ENCODE results near the gene IFI35.
"Not testable (repeated sequence)": the region's sequence is repeated elsewhere in the genome, so short reads cannot be mapped to it uniquely, and the experiment has no call there.

Gene IFI35

DNA sequence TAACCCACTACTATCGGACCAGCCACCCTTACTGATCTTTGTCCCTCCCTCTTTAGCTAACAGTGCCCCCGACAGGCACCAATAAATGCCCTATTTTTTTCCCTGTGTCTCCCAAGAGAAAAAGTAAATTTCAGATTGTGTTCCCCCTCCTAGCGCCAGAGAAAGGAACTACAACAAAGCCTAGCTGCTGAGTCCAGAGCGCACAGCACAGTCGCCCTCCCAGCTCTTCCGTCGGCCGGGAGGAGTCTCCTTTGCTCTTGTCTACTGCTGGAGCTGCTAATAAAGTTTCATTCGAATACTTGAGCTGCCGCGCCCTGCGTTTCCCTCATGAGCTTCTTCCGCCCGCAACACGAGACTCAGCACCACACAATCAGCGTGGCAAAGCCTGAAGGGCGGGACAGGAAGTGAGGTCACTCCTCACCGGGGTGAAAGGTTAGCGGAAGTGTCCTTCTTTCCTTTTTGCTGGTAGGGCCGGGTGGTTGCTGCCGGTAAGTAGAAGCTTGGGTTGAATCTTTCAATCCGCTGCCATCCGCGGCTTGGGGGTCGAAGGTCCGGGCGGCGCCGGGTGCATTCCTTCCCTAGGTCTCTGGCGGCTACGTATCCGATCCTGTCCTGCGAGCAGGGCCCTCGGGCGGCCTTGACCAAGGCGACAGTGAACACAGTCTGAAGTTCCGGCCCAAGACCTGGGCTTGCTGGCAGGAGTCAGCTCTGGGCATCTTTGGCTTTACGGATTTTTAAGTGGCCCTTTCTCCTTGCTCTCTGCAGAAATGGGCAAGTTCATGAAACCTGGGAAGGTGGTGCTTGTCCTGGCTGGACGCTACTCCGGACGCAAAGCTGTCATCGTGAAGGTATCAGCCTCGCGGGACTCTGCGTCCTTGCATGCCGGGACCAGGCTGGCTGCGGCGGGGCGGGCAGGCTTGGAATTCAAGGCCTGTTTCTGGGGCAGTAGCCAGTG lies 8.3 kb upstream of the IFI35 start, which contains the start of gene RPL27:
RPL27 (plus strand) TSS at position 436 of the 955 bp plus-strand sequence; CDS start at position 768, 332 bp downstream.
- peak; percentile 99 for DNase-seq

DNA sequence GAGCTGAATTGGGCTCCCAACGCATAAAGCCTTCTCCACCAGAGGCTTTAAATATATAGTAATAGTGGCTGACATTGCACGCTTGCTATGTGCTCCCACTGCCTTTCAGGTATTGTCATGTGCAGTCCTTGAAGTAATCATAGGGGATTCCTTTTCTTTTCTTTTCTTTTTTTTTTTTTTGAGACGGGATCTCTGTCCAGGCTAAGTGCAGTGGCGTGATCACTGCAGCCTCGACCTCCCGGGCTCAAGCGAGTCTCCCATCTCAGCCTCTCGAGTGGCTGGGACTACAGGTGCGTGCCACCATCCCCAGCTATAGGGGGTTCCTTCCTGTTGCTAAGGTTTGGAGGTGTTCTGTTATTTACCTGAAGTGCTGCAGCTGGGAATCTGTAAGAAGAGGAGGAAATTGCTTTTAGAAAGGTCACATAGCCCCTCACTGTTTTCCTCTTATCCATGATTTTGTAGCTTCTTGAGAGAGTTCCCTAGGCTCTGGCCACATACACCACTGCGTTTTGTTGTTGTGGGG lies 7.5 kb upstream of the IFI35 start:
- DNase-seq, result no peak

DNA sequence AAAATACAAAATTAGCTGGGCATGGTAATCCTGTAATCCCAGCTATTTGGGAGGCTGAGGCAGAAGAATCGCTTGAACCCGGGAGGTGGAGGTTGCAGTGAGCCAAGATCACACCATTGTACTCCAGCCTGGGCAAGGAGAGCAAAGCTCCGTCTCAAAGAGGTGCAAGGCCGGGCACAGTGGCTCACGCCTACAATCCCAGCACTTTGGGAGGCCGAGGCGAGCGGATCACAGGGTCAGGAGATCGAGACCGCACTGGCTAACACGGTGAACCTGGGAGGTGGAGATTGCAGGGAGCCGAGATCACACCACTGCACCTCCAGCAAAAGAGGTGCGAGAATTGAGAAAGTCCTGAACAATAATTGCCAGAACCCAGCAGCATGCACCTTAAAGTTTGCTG lies 5.7 kb upstream of the IFI35 start:
- DNase-seq, result not testable (repeated sequence)

DNA sequence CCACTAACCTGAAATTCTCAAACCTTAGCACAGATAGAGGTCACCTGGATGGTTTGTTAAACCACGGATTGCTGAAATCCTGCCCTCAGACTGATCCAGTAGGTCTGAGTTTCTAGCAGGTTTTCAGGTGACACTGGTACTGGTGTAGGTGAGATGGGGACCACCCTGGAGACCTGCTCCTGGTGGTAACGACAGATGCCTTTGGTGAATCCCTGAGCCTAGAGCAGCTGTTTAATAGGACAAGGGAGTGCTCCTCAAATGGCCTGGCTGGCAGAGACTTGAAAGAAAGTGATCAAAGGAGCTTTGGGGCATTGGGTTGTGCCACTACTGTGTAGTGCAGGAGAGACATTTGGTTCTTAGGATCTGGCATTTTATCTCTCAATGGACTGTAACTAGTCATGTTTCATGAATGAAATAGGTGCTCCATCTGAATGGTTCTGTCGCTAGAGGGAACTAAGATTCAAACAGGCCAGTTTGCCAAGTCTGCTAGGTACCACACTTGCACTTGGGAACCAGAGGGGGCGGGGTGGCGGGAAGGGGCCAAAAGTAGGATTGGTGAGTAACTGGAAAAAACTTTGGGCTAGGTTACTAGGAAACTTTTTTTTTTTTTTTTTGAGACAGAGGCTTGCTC lies 2.9 kb upstream of the IFI35 start:
- DNase-seq, result no peak

DNA sequence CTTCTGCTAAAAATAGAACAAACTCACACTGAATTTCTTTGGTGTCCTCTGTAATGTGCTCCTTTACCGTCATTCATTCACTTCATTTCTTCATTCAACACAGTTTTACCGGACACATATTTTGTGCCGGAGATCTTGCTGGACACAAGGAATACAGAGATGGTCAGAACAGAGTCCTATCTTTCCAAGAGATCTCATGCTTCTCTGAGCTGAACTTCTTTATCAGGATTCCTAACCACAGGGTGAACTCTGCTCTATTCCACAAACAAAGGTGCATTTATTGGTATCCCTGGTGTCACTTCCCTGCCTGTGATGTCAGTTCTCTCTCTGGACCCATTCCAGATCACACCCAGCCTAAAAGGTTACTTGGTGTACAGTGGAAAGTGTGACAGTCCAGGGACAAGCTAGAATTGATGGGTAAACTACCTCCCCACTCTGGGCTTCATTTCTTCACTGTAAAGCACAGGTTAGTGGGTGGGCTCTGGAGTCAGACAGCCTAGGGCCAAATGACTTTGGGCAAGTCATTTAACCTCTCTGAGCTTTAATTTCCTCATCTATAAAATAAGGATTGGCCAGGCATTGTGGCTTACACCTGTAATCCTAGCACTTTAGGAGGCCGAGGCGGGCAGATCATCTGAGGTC lies 4.2 kb downstream of the IFI35 start:
- DNase-seq, result no peak

DNA sequence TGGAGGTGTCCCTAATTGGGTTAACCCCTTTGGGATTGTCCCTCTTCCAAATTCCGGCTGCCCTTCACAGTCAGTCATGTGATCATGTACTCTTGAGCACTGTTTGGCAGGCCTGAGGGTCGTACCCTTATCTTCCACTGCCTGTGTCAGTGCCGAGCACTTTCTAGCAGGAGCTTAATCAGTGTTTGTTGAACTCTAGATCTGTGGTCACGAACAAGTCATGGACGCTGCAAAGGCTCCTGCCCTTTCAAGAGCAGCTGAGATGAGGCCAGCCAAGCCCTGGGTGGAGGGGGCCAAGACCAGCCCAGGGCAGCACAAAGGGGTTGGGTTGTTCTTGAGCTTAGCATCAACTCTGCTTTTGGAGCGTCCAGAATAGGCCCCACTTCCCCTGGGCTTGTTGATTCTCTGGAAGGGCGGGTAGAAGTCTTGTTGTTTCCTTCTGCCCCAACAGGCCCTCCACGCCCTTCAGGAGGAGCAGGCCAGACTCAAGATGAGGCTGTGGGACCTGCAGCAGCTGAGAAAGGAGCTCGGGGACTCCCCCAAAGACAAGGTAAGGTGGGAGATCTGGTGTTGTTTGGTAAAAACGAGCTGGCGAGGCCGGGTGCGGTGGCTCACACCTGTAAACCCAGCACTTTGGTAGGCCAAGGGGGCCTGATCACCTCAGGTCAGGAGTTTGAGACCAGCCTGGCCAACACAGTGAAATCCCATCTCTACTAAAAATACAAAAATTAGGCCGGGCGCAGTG lies 5.3 kb downstream of the IFI35 start:
- DNase-seq, result no peak

DNA sequence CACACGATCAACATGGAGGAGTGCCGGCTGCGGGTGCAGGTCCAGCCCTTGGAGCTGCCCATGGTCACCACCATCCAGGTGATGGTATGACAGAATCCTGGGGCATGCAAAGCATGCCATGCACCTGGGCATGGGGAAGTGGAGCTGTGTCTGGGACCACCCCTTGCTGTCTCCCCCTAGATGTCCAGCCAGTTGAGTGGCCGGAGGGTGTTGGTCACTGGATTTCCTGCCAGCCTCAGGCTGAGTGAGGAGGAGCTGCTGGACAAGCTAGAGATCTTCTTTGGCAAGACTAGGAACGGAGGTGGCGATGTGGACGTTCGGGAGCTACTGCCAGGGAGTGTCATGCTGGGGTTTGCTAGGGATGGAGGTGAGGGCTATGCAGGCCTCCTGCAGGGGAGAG lies 6.7 kb downstream of the IFI35 start:
- no peak for DNase-seq

DNA sequence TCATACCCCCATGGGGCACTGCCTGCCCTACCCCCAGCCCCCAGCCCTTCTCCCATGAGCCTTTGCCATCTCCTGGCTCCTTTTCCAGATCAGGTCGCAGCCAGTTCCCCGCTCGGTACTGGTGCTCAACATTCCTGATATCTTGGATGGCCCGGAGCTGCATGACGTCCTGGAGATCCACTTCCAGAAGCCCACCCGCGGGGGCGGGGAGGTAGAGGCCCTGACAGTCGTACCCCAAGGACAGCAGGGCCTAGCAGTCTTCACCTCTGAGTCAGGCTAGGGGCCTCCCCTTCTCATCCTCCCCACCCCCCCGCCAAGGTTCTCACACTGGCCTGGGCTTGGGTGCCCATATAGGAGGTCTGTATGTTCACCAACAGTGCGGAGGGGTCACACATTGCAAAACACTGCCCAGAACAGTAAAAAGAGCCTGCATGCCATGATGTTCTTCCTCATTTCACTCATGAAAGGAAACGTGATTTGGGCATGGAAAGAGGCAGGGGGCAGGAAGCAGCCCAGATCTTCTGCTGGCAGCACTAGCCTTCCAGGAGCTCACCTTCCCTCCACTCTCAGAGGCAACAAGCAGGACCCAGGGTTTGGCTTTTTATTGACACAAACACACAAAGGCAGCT lies 7.5 kb downstream of the IFI35 start:
- no peak for DNase-seq

DNA sequence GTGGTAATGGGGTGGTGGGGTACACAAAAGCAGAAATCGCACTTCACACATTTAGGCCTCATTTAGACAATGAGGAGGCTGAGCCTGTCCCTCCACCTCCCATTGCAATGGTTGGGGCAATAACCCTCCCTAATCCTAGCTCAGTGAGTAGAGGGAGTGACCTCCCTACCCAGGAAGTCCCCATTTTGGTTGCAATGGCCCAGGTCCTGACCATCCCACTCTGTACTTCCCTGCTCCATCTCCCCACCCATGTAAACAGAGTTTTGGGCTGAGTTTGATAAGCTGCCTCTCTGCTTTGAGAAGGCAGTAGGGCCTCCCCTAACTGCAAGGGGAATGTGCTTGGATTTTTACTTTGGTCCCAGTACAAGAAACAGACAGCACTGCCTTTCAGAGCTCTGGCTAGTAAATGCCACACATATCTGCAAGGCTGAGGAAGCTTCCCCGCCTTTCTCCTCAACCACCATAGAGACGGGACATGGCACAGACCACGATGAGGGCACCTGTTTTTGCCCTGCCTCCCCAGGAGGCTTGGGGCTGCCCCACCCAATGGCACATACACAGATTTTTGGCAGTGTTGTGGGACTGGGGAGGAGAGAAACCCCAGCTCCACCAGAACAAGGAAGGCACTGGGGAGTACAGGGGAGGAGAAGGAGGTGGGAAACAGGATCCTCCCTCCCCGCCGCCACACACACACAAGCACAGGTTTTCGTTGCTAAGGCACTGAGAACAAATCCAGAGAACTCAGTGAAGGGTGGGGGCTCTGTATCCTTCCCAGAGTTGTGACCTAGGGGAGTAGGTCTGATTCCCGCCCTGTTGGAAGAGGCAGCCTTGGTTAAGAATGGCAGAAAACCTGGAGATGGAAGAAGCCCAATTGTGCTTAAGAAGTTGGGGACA lies 8.3 kb downstream of the IFI35 start:
- no peak for DNase-seq

DNA sequence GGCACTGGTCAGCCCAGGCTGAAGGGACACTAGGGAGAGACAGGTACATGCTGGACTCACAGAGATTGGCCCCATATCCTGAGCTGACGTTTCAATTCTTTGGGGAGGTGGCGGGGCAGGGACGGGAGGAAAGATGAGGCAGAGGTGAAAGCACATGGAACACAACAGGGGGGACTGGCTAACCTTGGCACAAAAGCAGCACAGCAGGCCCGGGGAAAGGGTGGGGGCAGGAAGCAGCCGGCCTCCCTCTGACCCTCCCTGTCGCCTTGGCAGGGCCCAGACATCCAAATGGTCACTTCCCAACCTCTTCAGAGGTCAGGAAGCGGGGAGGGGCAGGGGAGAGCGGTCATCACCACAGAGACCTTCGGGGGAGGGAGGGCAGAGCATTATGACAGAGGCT lies 9.0 kb downstream of the IFI35 start:
- no peak for DNase-seq

DNA sequence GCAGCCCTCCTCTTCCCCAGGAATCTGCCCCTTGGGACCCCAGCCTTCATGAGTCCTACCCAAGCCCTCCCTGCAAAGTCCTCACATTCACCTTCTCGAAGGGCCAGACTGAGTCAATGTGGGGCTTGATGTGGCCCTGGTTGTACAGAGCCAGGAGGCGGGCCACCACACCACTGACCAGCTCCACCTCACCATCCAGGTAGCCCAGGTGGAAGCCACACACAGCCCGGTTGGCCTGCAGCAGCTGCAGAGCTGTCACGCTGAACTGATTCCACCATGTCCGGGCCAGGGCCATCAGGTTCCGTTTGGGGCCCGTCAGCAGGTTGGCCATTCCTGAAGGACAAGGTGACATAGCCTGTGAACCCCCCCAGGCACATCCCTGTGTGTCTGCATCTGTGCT lies 9.6 kb downstream of the IFI35 start:
- DNase-seq, result no peak

DNA sequence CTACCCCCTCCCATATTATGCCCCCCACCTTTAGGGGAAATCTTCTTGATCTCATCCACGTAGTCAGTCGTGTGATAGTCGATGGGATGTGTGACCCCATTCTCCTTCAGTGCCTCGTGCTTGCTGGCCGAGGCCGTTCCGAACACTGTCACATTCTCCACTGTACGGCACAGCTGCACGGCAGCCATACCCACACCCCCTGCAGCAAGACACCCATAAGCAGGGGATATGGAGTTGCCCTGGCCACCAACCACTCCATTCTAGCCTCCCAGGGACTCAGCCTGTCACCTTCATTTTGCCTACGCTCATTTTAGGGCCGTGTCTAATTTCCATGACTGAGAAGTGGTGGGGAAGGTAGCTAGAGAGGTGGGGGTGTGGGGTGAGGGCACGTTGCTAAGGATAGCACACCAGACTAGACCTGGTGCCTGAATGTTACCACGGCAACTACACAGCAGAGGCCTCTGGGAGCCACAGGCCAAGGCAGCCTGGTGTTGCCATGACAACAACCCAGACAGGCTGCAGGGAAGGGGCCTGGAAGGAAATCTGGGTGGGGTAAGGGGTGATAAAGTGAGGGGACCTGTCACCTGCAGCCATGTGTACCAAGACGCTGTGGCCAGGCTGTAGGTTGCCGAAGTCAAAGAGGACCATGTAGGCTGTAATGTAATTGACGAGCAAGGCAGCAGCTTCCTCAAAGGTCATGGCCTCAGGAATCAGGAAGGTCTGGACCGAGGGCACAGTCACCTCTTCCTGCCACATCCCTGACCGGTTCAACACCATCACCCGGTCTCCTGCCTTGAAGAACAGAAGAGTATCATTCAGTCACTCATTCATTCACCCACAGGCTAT lies 11.6 kb downstream of the IFI35 start:
- peak; percentile 38 for DNase-seq

DNA sequence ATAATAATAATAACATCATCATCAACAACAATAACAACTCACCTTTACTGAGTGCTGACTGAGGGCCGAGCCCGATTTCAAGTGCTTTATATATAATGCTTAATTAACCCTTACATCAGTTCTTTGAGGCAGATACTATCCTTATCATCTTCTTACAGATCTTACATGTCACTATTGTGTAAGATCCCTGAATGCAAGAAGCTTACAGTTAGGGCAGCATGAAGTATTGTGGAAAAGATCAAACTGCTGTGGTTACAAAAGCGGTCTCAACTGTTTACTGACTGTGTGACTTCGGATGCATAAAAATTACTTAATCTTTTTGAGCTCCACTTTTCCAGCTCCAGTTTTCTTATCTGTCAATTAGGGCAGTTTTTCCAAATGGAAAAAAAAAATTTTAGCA lies 12.3 kb downstream of the IFI35 start:
- no peak for DNase-seq

DNA sequence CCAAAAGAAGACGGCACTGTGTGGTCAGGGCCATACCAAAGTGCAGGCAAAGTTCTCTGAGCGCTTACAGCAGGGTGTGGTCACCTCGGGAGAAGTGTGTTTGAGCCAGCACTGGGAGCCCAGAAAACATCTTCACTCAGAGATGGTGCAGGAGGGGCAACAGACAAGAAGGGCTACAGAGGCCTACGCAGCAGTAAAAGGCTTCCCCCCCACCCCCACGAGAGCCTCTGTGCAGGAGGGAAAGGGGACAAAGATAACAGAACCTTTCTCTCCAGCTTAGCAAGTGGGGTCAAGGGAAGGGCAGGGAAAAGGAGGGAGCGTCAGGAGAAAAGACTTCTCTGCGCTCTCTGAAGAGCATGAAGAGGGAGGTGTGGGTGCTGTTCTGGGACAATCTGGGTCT lies 12.8 kb downstream of the IFI35 start:
- DNase-seq, result no peak

DNA sequence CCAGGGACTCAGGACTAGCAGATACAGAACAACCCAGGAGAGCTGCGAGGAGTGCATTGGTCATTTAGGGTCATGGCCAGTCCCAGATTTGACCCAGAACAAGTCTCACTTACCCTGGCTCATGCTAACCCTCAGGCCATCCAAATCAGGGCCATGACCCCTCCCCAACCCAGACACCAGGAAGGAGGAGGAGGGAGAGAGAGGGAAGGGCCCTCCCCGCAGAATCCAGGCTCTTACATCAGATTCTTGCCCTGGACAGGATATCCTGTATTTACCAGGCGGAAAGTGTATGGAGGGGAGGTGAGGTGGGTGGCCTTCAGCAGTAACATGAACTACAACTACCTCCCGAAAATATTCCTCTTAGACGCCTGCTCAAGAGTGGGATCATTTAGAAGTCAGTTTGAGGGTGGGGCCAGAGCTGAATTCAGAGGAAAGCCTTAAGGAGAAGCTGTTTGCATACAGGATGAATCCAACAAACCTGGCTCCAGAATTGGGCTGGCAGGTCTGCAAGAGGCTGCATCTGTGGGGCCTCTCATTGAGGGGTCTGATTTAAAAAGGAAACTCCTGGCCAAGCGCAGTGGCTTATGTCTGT lies 13.5 kb downstream of the IFI35 start:
- DNase-seq, result no peak

DNA sequence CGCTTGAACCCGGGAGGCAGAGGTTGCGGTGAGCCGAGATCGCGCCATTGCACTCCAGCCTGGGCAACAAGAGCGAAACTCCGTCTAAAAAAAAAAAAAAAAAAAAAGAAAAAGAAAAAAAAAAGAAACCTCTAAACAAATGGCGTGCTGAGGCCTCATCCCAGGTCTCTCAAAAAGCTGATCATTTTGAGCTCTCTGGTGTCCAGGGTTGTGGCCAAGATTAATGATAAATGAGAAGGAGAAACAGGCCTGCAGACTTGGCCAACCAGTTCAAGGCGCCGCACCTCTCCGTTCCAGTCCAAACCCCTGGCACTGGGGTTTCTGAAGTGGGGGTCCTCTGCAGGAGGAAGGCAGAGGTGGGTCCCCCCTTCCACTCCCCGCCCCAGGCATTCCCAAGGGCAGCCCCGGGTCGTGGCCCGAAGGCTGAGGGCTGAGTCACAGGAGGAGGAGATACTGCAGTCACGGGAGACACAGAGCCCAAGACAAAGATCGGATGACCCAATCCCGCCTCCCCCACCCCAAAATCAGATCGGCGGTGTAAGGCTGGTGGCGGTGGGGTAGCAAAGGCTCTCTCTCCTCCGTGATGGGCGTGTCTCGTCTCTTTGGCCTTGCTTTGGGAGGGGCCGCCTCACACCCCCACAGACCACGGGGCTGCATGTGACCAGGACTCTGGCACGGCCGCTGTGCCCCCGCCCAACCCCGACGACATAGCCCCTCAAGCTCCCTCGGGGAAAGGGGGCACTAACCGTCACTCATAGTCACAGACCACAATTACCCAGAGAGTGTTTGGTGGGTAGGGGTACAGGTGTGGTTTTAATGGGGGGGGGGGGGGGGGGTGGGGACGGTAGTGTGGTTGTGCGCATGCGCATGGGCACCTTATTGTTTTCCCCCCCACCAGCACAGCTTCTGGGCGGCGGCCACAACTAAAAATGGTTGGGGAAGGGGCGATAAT lies 14.5 kb downstream of the IFI35 start:
- DNase-seq, result no peak

DNA sequence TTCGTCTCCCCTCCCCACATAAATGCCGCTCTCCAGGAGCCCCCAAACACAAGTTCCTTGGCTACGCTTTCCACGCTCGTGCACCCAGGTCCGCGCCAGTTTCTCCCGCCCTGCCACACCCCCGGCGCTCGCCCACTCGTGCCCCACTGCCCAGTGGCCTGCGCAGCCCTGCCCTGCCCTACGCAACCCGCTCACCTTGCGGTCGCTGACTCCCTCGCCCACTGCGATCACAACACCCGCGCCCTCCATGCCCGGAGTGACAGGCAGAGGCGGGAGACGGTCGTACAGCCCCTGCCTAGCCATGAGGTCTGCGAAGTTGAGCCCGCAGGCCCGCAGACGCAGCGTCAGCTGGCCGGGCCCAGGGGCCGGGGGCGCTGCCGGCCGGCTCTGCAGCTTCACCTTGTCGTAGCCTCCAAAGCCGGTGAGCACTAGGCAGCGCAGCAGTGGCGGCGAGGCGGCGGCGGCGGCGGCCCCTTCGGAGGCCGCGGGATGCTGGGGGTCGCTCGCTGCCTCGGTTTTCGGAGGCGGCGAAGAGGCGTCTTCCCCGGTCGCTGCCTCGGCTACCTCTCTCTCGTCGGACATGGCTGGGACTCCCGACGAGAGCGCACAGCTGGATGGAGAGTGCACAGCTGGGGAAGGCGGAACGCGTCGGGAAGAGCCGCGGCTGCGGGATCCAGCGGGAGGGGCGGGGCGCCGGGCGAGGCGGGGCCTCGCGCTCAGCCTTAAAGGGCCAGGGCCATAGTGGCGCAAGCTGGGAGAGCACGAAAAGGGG lies 15.3 kb downstream of the IFI35 start, which contains the start of gene VAT1:
VAT1 (minus strand) TSS at position 645 of the 772 bp plus-strand sequence; CDS start at position 582, 63 bp downstream.
- peak; percentile 82 for DNase-seq

Measured in RPMI8226 (cell line).